SU-DHL-6 (cell line): ENCODE measurements around the gene GNPTAB.

Source experiments
- CTCF ChIP-seq: fragments of 200-600 bp; sonication (generic); IDR thresholded peaks from one replicate; pipeline ENCODE4 v1.5.1; 2017; ENCODE audit warnings: antibody characterized with exemption, mild to moderate bottlenecking, low read length, moderate library complexity; ENCODE audit not compliant: insufficient read depth, poor library complexity, severe bottlenecking
- EZH2phosphoT487 ChIP-seq: fragments of 200-600 bp; sonication (generic), shearing (Covaris generic); conservative IDR thresholded peaks from 2 replicates; pipeline ENCODE4 v1.6.1; 2018; ENCODE audit warnings: mild to moderate bottlenecking, antibody characterized with exemption, low read length, moderate library complexity, mixed read lengths

GRCh38 chr12:101866615-101867373 lies 36.0 kb upstream of the GNPTAB start:
- TF ChIP-seq CTCF (no peak), EZH2phosphoT487 (no peak)
